Fibroblast of gingiva (primary cell): ENCODE data around the gene TOX4.
"Not testable (repeated sequence)": the region's sequence is repeated elsewhere in the genome, so short reads cannot be mapped to it uniquely, and the experiment has no call there.

Source experiments
- DNase-seq: peaks from one replicate; pipeline ENCODE4 v3.0.0-alpha.2; 2011; ENCODE audit warnings: low read depth

Gene TOX4

DNA sequence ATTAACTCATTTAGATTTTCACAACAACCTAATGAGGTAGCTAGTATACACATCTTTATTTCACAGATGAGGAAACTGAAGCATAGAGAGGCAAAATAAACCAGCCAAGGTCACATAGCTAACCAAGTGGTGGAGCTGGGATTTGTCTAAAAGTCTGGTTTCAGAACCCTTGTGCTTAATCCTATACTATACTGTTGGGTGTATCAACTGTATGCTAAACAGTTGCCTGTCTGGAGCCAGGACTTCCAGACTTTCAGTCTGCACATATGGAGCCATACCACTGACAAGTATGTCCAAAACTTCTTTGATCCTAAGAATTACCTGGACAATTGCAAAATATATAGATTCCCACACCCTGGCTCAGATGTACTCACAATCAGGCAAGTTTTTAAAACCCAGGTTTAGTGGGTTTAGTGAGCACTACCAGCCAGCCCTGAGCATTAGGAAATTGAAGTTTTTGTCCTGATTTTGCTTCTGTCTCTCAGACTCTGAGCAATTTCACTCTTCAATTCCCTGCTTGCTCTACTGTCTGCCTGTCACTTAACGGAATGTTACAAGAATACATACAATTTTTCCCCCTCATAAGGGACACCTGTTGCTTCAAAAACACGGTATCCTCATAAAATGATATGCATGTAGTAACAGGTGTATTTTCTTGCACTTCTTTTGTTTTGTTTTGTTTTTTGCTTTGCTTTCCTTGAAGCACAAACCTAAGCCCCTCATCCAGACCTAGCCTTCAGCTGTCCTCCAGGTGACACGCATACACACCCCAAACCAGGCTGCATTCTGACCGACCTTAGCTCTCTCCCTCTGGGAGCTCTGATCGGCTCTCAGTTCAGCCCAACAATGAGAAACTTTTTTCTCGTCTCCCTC lies 58.8 kb downstream of the TOX4 start:
- DNase-seq, result no peak

DNA sequence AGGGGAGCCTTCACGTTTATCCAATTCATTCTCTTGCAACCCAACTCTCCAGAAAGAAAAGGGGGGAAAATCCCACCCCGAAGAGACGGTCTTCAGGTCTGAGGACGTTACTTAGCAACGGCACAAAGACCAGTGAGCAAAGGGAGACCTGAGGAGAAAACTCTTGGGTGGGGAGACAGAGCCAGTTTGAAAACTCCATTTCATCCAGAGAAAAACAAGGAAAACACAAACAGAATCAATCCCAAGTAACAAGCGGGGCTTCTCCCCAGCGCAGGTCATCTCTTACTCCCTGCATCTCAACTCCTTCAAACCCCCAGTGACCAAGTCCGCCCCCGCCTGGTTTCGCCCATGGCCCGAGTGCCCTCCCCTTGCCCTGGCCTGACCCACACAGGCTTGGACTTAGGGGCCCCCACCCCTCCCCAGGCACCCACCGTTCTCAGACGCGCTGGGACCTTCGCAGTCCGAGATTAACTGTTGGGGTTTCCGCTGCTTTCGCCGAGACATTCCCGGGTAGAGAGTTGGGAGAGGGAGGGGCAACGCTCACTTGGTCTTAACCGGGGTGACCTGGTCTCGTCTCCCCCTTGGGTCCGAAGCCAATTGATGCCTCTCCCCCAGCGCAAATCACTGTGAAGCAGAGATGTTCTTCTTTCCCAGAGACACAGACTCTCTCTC lies 59.6 kb downstream of the TOX4 start:
- DNase-seq, result no peak

DNA sequence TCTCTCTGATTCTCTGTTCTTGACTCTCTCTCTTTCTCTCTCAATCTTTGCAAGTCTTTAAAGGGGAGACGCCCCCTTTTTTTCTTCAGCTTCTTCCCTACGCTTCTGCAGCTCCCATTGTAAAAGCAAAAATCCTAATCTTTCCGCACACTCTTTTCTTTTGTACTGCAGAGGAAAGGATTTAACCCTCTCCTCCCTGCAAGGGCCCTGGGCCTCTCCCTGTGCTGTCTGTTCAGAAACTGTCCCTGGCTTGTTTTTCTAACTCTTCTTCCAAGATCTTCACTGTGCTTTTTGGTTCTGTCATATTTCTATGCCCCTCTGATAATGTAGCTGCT lies 60.1 kb downstream of the TOX4 start:
- DNase-seq, result no peak

DNA sequence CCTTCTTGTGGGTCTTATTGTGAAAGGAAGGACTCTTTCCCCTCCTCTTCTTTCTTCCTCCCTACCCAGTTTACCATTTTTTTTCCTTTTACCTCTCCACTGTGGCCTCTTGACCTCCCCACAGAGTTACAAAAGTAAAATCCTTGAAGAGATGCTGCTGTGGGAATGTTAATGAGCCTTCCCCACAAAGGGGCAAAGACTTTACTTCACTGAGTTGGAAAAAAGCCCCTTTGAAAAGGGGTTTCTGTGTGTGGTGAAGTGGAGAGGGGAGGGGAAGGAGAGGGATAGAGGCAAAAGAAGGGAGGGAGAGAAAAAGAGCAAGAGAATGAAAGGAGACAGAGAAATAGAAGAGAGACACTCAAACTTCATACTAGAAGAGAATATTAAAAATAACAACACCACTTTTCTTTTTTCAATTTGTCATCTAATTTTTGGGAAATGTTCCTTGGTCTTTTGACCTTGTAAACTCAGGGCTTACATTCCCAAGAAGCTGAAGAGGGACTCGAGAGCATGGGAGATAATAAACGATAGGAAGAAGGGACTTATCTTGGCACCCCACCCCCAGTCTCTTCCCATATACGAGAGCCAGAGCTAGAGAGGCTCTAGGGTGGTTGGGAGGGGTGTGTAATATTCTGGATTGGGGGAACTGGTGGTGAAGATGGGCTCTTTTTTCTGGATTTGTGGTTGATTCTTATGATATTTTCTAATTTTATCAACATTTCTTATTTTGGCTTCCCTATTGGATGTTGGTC lies 62.4 kb downstream of the TOX4 start:
- DNase-seq, result no peak

DNA sequence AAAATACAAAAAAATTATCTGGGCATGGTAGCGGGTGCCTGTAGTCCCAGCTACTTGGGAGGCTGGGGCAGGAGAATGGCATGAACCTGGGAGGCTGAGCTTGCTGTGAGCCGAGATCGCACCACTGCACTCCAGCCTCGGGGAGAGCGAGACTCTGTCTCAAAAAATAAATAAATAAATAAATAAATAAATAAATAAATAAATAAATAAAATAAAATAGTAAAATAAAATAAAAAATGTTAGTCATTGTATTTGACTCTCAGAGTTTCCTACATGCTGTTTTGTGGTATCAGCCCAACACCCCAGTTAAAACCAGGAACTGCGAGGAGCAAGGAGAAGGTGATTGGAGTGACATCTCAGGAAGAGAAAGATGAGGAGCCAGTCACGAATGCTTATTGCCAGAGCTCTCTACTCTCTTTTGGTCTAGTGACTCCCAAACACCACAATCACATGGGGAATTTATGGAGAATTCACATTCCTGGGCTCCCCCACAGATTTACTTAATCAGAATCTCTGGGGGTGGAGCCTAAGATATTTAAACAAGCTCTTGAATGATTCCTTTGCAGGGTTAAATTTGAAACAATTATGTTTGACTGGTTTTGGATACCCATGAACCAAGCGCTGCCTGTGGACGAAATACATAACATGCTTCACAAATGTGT lies 64.5 kb downstream of the TOX4 start:
- no peak for DNase-seq

DNA sequence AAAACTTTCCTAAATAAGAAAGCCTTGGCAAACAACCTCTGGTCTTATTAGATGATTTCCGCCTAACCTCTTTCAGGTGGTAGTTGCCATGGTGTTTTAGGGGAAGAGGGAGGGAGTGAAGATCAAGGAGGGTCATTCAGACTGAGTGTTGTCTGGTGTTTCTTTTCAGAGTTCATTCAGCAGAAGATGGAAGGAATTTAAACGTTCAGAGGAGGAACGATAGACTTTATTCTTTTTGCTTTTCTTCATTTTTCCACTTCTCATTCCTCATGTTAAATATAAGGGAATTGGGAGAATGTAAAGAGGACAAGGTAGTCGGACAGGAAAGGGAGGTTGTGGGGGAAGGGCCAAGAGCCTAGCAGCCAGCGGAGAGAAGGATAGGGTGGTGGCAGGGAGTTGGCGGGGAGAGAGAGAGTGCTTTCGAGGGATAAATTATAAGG lies 66.5 kb downstream of the TOX4 start:
- no peak for DNase-seq

DNA sequence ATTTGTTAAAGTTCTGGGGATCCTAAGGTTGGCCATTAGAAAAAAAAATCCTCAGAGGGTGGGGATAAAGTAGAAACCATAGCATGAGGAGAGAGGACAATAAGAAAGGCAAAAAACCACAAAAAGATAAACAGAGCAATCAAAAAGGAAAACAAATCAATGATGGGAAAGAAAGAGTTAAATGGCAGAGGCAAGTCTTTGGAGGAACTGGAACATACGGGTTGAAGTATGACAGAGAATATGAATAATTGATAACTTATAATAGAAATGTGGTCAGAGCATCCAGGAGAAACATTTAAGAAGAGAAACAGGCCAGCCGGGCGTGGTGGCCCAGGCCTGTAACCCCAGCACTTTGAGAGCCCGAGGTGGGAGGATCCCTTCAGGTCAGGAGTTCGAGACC lies 67.0 kb downstream of the TOX4 start:
- no peak for DNase-seq

DNA sequence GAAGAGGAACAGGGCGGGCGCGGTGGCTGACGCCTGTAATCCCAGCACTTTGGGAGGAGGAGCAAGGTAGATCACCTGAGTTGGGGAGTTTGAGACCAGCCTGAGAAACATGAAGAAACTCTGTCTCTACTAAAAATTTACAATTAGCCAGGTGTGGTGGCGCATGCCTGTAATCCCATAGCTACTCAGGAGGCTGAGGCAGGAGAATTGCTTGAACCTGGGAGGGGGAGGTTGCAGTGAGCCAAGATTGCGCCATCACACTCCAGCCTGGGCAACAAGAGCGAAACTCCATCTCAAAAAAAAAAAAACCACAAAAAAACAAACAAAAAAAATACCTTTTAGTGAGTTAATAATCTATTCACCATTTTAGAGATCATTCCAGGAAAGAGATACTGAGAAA lies 67.6 kb downstream of the TOX4 start:
- DNase-seq, result not testable (repeated sequence)
